HCT116 (cell line): Measurements from ENCODE around the gene LSS.

Experiments
- CBX3 ChIP-seq: IDR thresholded peaks from 2 replicates; pipeline ENCODE4 v1.6.1; 2012; ENCODE audit warnings: low read depth
- CEBPB ChIP-seq: IDR thresholded peaks from 2 replicates; pipeline ENCODE4 v1.6.1; 2012; ENCODE audit warnings: low read depth
- EZH2 ChIP-seq: fragments of 200-600 bp; sonication (generic); IDR thresholded peaks from 2 replicates; pipeline ENCODE4 v1.6.1; 2017; ENCODE audit warnings: antibody characterized with exemption, mixed run types
- EZH2phosphoT487 ChIP-seq: fragments of 200-600 bp; IDR thresholded peaks from 2 replicates; pipeline ENCODE4 v1.6.1; 2018; ENCODE audit warnings: antibody characterized with exemption, borderline replicate concordance
- POLR2A ChIP-seq: IDR thresholded peaks from 2 replicates; pipeline ENCODE4 v1.7.0; 2011; ENCODE audit warnings: borderline replicate concordance; ENCODE audit not compliant: insufficient read depth, insufficient read length; ENCODE audit errors: extremely low read depth
- POLR2AphosphoS5 ChIP-seq: IDR thresholded peaks from 2 replicates; pipeline ENCODE4 v1.6.1; 2011; ENCODE audit warnings: mild to moderate bottlenecking, low read depth, low read length, moderate library complexity
- RAD21 ChIP-seq: IDR thresholded peaks from 2 replicates; pipeline ENCODE4 v1.6.1; 2012; ENCODE audit warnings: low read depth, mild to moderate bottlenecking
- TCF7L2 ChIP-seq: IDR thresholded peaks from 2 replicates; pipeline ENCODE4 v1.7.0; 2011; ENCODE audit warnings: borderline replicate concordance, inconsistent platforms; ENCODE audit not compliant: insufficient read depth, insufficient read length; ENCODE audit errors: extremely low read depth
- YY1 ChIP-seq: IDR thresholded peaks from 2 replicates; pipeline ENCODE4 v1.6.1; 2011; ENCODE audit warnings: low read length, low read depth, moderate library complexity, mild to moderate bottlenecking; ENCODE audit not compliant: insufficient replicate concordance; ENCODE audit errors: extremely low read depth
- TF ChIP-seq, protein P1 (sequence below), 3 experiments: fragments of 200-600 bp in 1 of 3; sonication (generic) in 1 of 3; IDR thresholded peaks in 2 of 3; conservative IDR thresholded peaks in 1 of 3; 2 replicates each; pipeline ENCODE4 v1.5.1; 2012 to 2017; ENCODE audit warnings: low read depth in 2 of 3, low read length in 2 of 3, antibody characterized with exemption in 1 of 3, borderline replicate concordance in 1 of 3, control low read depth in 1 of 3, mild to moderate bottlenecking in 1 of 3, mixed read lengths in 1 of 3, mixed run types in 1 of 3, moderate library complexity in 1 of 3; ENCODE audit not compliant: insufficient read depth in 1 of 3
- TF ChIP-seq, protein P2 (sequence below): IDR thresholded peaks from 2 replicates; pipeline ENCODE4 v1.6.1; 2012; ENCODE audit warnings: low read depth
- TF ChIP-seq, protein P3 (sequence below): IDR thresholded peaks from 2 replicates; pipeline ENCODE4 v1.6.1; 2012
- TF ChIP-seq, protein P4 (sequence below): IDR thresholded peaks from 2 replicates; pipeline ENCODE4 v1.6.1; 2011; ENCODE audit warnings: mild to moderate bottlenecking, low read length, moderate library complexity; ENCODE audit not compliant: insufficient replicate concordance; ENCODE audit errors: extremely low read depth

DNA sequence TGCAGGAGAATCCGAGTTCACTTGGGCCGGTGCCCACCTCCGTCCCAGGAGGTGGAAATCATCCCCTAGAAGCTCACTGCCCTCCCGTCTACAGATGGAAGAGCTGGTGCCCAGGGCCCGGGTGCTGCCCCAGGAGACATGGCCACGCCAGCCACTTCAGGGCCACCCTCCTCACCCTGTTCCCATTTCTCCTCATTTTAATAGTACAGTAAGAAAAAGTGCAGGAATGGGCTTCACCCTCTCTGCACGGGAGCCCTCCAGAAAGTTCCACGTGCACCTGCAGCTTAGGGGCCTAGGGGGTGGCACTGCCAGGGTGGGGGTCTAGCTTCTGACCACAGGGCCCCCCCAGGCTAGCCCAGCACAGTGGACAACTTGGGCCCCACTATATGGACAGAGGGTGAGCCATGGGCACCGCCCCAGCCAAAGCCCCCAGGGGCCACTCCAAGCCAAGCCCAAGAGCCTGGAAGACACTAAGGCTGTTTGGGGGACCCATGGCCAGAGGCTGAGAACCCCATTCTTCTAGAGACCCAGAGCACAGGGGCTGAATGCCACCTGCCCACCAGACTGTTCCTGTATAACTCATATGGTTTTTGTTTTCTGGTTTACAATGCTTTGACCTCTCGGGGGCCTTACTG is 69.8 kb downstream of the LSS start:
- TF ChIP-seq, protein P1, sequence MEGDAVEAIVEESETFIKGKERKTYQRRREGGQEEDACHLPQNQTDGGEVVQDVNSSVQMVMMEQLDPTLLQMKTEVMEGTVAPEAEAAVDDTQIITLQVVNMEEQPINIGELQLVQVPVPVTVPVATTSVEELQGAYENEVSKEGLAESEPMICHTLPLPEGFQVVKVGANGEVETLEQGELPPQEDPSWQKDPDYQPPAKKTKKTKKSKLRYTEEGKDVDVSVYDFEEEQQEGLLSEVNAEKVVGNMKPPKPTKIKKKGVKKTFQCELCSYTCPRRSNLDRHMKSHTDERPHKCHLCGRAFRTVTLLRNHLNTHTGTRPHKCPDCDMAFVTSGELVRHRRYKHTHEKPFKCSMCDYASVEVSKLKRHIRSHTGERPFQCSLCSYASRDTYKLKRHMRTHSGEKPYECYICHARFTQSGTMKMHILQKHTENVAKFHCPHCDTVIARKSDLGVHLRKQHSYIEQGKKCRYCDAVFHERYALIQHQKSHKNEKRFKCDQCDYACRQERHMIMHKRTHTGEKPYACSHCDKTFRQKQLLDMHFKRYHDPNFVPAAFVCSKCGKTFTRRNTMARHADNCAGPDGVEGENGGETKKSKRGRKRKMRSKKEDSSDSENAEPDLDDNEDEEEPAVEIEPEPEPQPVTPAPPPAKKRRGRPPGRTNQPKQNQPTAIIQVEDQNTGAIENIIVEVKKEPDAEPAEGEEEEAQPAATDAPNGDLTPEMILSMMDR (IDR thresholded peaks at IDR 0.05 in 2 of 3, conservative IDR thresholded peaks at IDR 0.05 in 1 of 3; ENCODE audit: borderline replicate concordance in 1 of 3, insufficient read depth in 1 of 3, low read depth in 2 of 3, low read length in 2 of 3) = no peak
- no peak for TF ChIP-seq EZH2phosphoT487
- TF ChIP-seq, protein P2, sequence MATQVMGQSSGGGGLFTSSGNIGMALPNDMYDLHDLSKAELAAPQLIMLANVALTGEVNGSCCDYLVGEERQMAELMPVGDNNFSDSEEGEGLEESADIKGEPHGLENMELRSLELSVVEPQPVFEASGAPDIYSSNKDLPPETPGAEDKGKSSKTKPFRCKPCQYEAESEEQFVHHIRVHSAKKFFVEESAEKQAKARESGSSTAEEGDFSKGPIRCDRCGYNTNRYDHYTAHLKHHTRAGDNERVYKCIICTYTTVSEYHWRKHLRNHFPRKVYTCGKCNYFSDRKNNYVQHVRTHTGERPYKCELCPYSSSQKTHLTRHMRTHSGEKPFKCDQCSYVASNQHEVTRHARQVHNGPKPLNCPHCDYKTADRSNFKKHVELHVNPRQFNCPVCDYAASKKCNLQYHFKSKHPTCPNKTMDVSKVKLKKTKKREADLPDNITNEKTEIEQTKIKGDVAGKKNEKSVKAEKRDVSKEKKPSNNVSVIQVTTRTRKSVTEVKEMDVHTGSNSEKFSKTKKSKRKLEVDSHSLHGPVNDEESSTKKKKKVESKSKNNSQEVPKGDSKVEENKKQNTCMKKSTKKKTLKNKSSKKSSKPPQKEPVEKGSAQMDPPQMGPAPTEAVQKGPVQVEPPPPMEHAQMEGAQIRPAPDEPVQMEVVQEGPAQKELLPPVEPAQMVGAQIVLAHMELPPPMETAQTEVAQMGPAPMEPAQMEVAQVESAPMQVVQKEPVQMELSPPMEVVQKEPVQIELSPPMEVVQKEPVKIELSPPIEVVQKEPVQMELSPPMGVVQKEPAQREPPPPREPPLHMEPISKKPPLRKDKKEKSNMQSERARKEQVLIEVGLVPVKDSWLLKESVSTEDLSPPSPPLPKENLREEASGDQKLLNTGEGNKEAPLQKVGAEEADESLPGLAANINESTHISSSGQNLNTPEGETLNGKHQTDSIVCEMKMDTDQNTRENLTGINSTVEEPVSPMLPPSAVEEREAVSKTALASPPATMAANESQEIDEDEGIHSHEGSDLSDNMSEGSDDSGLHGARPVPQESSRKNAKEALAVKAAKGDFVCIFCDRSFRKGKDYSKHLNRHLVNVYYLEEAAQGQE = no peak
- no peak for TF ChIP-seq POLR2AphosphoS5
- TF ChIP-seq, protein P3, sequence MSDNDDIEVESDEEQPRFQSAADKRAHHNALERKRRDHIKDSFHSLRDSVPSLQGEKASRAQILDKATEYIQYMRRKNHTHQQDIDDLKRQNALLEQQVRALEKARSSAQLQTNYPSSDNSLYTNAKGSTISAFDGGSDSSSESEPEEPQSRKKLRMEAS = no peak
- TF ChIP-seq CBX3 = no peak
- TF ChIP-seq POLR2A = no peak
- no peak for TF ChIP-seq EZH2
- TF ChIP-seq CEBPB = no peak
- TF ChIP-seq YY1 = no peak
- TF ChIP-seq, protein P4, sequence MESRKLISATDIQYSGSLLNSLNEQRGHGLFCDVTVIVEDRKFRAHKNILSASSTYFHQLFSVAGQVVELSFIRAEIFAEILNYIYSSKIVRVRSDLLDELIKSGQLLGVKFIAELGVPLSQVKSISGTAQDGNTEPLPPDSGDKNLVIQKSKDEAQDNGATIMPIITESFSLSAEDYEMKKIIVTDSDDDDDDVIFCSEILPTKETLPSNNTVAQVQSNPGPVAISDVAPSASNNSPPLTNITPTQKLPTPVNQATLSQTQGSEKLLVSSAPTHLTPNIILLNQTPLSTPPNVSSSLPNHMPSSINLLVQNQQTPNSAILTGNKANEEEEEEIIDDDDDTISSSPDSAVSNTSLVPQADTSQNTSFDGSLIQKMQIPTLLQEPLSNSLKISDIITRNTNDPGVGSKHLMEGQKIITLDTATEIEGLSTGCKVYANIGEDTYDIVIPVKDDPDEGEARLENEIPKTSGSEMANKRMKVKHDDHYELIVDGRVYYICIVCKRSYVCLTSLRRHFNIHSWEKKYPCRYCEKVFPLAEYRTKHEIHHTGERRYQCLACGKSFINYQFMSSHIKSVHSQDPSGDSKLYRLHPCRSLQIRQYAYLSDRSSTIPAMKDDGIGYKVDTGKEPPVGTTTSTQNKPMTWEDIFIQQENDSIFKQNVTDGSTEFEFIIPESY = no peak
- no peak for TF ChIP-seq TCF7L2
- no peak for TF ChIP-seq RAD21
